OCI-LY7 (cell line): ENCODE measurements around the gene CCDC134. TPM values are rescaled to one million over a fixed set of nuclear protein-coding genes. Genes with fewer than 3 reads are reported as not detected.

Experiments
- BruUV-seq: library from RNA; stranded (reverse); fragments of 400-500 nt; replicated peaks from 2 replicates; lab custom pipeline; 2021; lab: Mats Ljungman, UMichigan
- CTCF ChIA-PET: fragments of 300-600 bp; sonication (Branson Sonifier 250); formaldehyde crosslinking; loops from one replicate; lab custom pipeline; 2022; ENCODE audit warnings: antibody characterized with exemption; ENCODE audit not compliant: unreplicated experiment; lab: Charles Lee
- POLR2A ChIA-PET: fragments of 300-600 bp; sonication (Branson Sonifier 250); formaldehyde crosslinking; loops from one replicate; lab custom pipeline; 2022; ENCODE audit warnings: antibody characterized with exemption; lab: Charles Lee
- DNase-seq: peaks from one replicate; pipeline ENCODE4 v3.0.0-alpha.2; 2015; ENCODE audit warnings: low spot score
- H2AFZ ChIP-seq: fragments of 200-600 bp; sonication (generic), shearing (Covaris generic); 2 replicates; pipeline ENCODE4 v1.6.1; 2014; ENCODE audit warnings: mild to moderate bottlenecking, antibody characterized with exemption, low read length, moderate library complexity
- H3K27ac ChIP-seq: fragments of 200-600 bp; sonication (generic); 2 replicates; pipeline ENCODE4 v1.5.1; 2014; ENCODE audit warnings: mixed run types, low read depth, mild to moderate bottlenecking, moderate library complexity, low read length, inconsistent platforms; ENCODE audit not compliant: poor library complexity, severe bottlenecking
- H3K36me3 ChIP-seq: fragments of 200-600 bp; sonication (generic); 2 replicates; pipeline ENCODE4 v1.6.1; 2014; ENCODE audit warnings: mild to moderate bottlenecking, antibody characterized with exemption, low read length, moderate library complexity, mixed read lengths; ENCODE audit not compliant: insufficient read depth
- H3K4me1 ChIP-seq: fragments of 200-600 bp; sonication (generic); 2 replicates; pipeline ENCODE4 v1.5.1; 2014; ENCODE audit warnings: mild to moderate bottlenecking, low read length; ENCODE audit not compliant: insufficient read depth, poor library complexity, severe bottlenecking
- H3K4me2 ChIP-seq: fragments of 200-600 bp; sonication (generic); 2 replicates; pipeline ENCODE4 v1.6.1; 2014; ENCODE audit warnings: mild to moderate bottlenecking, low read length
- H3K4me3 ChIP-seq: fragments of 200-600 bp; sonication (generic); 2 replicates; pipeline ENCODE4 v1.5.1; 2014; ENCODE audit warnings: mild to moderate bottlenecking, low read depth, low read length; ENCODE audit not compliant: poor library complexity, severe bottlenecking
- H3K79me2 ChIP-seq: fragments of 200-600 bp; sonication (generic); 2 replicates; pipeline ENCODE4 v1.6.1; 2016; ENCODE audit warnings: low read depth, mild to moderate bottlenecking, low read length, moderate library complexity, mixed read lengths; ENCODE audit not compliant: insufficient read depth
- H3K9me2 ChIP-seq: fragments of 200-600 bp; sonication (generic); 2 replicates; pipeline ENCODE4 v1.6.1; 2016; ENCODE audit warnings: mild to moderate bottlenecking, low read length, mixed read lengths; ENCODE audit not compliant: insufficient read depth
- H3K9me3 ChIP-seq: fragments of 200-600 bp; sonication (generic); 2 replicates; pipeline ENCODE4 v1.6.1; 2014; ENCODE audit warnings: mild to moderate bottlenecking, mixed run types, low read length, mixed read lengths
- H4K20me1 ChIP-seq: fragments of 200-600 bp; sonication (generic); 2 replicates; pipeline ENCODE4 v1.6.1; 2014; ENCODE audit warnings: mild to moderate bottlenecking, antibody characterized with exemption, low read length, moderate library complexity, mixed read lengths; ENCODE audit not compliant: insufficient read depth
- EZH2phosphoT487 ChIP-seq: fragments of 200-600 bp; sonication (generic); IDR thresholded peaks from 2 replicates; pipeline ENCODE4 v1.6.1; 2018; ENCODE audit warnings: low read depth, borderline replicate concordance, mild to moderate bottlenecking, mixed run types, antibody characterized with exemption, low read length, moderate library complexity, mixed read lengths
- intact Hi-C: fragments of 100-400 bp; cut with micrococcal nuclease; formaldehyde crosslinking; loops from one replicate; pipeline ENCODE4 v1.10.0; 2022; ENCODE audit not compliant: unreplicated experiment
- total RNA-seq, 2 experiments: library from RNA; depleted of rRNA in 1 of 2; stranded (reverse); fragments of >200 nt in 1 of 2; shearing (Covaris generic) in 1 of 2; gene quantifications; 2 replicates each; pipeline ENCODE4 v1.2.3, GENCODE V29; 2014 to 2022
- TF ChIP-seq, protein P1 (sequence below): fragments of 200-600 bp; sonication (generic); conservative IDR thresholded peaks from 2 replicates; pipeline ENCODE4 v1.5.1; 2014; ENCODE audit warnings: mild to moderate bottlenecking, antibody characterized with exemption, low read length, moderate library complexity, mixed read lengths

CCDC134 gene
- total RNA-seq, 2 experiments from 2014 or later: 17.3 to 23.8 TPM

GRCh38 chr22:41875531-41876270 is 75.2 kb downstream of the CCDC134 start:
- DNase-seq: no peak
- Histone ChIP-seq H3K4me2 (no peak overlapping the region), H2AFZ (no peak overlapping the region), H3K27ac (no peak overlapping the region), H3K79me2 (no peaks in the 10 kb centered on the region), H3K9me3 (no peaks in the 10 kb centered on the region), H4K20me1 (no peaks in the 10 kb centered on the region), H3K9me2 (no peaks in the 10 kb centered on the region), H3K36me3 (peaks cover 99% of the 10 kb centered on the region), H3K4me3 (no peak overlapping the region), H3K4me1 (no peaks in the 10 kb centered on the region)
- TF ChIP-seq, protein P1, sequence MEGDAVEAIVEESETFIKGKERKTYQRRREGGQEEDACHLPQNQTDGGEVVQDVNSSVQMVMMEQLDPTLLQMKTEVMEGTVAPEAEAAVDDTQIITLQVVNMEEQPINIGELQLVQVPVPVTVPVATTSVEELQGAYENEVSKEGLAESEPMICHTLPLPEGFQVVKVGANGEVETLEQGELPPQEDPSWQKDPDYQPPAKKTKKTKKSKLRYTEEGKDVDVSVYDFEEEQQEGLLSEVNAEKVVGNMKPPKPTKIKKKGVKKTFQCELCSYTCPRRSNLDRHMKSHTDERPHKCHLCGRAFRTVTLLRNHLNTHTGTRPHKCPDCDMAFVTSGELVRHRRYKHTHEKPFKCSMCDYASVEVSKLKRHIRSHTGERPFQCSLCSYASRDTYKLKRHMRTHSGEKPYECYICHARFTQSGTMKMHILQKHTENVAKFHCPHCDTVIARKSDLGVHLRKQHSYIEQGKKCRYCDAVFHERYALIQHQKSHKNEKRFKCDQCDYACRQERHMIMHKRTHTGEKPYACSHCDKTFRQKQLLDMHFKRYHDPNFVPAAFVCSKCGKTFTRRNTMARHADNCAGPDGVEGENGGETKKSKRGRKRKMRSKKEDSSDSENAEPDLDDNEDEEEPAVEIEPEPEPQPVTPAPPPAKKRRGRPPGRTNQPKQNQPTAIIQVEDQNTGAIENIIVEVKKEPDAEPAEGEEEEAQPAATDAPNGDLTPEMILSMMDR: no peak
- TF ChIP-seq EZH2phosphoT487: no peak
- POLR2A ChIA-PET: no interaction called here
- no TSS peak for BruUV-seq
- CTCF ChIA-PET: no interaction called here
- intact Hi-C loops: no loop called here

Other genes starting within 250 kb of the CCDC134 start
- gene CSDC2, start 239.7 kb upstream of the CCDC134 start, total RNA-seq (2014; rRNA removed; shearing (Covaris generic)): not detected in 2 replicates
- not detected in 2 replicates for gene CSDC2, start 239.7 kb upstream of the CCDC134 start, total RNA-seq (2022)
- gene PMM1, start 210.8 kb upstream of the CCDC134 start, total RNA-seq (2014; rRNA removed; shearing (Covaris generic)): 17.0 and 17.5 TPM in 2 replicates
- gene PMM1, start 210.8 kb upstream of the CCDC134 start, total RNA-seq (2022): 40.5 and 45.7 TPM in 2 replicates
- 20.4 and 39.0 TPM in 2 replicates for gene DESI1, start 179.6 kb upstream of the CCDC134 start, total RNA-seq (2014; rRNA removed; shearing (Covaris generic))
- gene DESI1, start 179.6 kb upstream of the CCDC134 start, total RNA-seq (2022): 59.0 and 65.0 TPM in 2 replicates
- gene XRCC6, start 179.4 kb upstream of the CCDC134 start, total RNA-seq (2014; rRNA removed; shearing (Covaris generic)): 378 and 419 TPM in 2 replicates
- gene XRCC6, start 179.4 kb upstream of the CCDC134 start, total RNA-seq (2022): 374 and 426 TPM in 2 replicates
- 155 and 199 TPM in 2 replicates for gene SNU13, start 111.8 kb upstream of the CCDC134 start, total RNA-seq (2014; rRNA removed; shearing (Covaris generic))
- 246 and 253 TPM in 2 replicates for gene SNU13, start 111.8 kb upstream of the CCDC134 start, total RNA-seq (2022)
- gene MEI1, start 101.2 kb upstream of the CCDC134 start, total RNA-seq (2014; rRNA removed; shearing (Covaris generic)): 2.3 and 2.5 TPM in 2 replicates
- gene MEI1, start 101.2 kb upstream of the CCDC134 start, total RNA-seq (2022): 11.5 and 14.6 TPM in 2 replicates
- 132 and 167 TPM in 2 replicates for gene SREBF2, start 32.4 kb downstream of the CCDC134 start, total RNA-seq (2014; rRNA removed; shearing (Covaris generic))
- 312 and 330 TPM in 2 replicates for gene SREBF2, start 32.4 kb downstream of the CCDC134 start, total RNA-seq (2022)
- not detected in 2 replicates for gene SHISA8, start 114.4 kb downstream of the CCDC134 start, total RNA-seq (2014; rRNA removed; shearing (Covaris generic))
- gene SHISA8, start 114.4 kb downstream of the CCDC134 start, total RNA-seq (2022): 0.61 and 0.74 TPM in 2 replicates
- 10.9 and 21.3 TPM in 2 replicates for gene TNFRSF13C, start 126.1 kb downstream of the CCDC134 start, total RNA-seq (2014; rRNA removed; shearing (Covaris generic))
- gene TNFRSF13C, start 126.1 kb downstream of the CCDC134 start, total RNA-seq (2022): 65.0 and 67.8 TPM in 2 replicates
- 347 and 354 TPM in 2 replicates for gene CENPM, start 146.5 kb downstream of the CCDC134 start, total RNA-seq (2014; rRNA removed; shearing (Covaris generic))
- 189 and 217 TPM in 2 replicates for gene CENPM, start 146.5 kb downstream of the CCDC134 start, total RNA-seq (2022)
- 0.46 and 1.1 TPM in 2 replicates for gene SEPTIN3, start 168.8 kb downstream of the CCDC134 start, total RNA-seq (2014; rRNA removed; shearing (Covaris generic))
- gene SEPTIN3, start 168.8 kb downstream of the CCDC134 start, total RNA-seq (2022): 1.9 and 2.1 TPM in 2 replicates
- gene WBP2NL, start 198.1 kb downstream of the CCDC134 start, total RNA-seq (2014; rRNA removed; shearing (Covaris generic)): 1.9 and 2.2 TPM in 2 replicates
- 0.94 and 1.1 TPM in 2 replicates for gene WBP2NL, start 198.1 kb downstream of the CCDC134 start, total RNA-seq (2022)